ENCODE measurements around the gene USP17L17.
"Not testable (repeated sequence)": the region's sequence is repeated elsewhere in the genome, so short reads cannot be mapped to it uniquely, and the experiment has no call there.

USP17L17 gene, protein sequence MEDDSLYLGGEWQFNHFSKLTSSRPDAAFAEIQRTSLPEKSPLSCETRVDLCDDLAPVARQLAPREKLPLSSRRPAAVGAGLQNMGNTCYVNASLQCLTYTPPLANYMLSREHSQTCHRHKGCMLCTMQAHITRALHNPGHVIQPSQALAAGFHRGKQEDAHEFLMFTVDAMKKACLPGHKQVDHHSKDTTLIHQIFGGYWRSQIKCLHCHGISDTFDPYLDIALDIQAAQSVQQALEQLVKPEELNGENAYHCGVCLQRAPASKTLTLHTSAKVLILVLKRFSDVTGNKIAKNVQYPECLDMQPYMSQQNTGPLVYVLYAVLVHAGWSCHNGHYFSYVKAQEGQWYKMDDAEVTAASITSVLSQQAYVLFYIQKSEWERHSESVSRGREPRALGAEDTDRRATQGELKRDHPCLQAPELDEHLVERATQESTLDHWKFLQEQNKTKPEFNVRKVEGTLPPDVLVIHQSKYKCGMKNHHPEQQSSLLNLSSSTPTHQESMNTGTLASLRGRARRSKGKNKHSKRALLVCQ

DNA sequence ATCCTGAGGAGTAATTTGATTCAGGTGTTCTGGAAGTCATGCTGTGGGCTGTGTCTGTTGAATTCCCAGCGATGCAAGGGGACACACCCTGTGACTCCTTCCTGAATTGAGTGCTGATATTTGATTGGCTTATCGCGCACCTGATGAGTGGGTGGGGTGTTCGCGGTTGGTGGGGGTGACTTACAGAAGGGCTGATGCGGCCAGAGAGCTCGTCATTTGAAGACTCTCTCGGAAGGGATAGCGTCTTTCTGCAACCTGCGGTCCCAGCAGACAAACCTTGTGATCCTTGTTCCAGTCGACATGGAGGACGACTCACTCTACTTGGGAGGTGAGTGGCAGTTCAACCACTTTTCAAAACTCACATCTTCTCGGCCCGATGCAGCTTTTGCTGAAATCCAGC is at the start of gene USP17L17:
Gene USP17L17, plus strand, starts transcription at position 301 of the 400 bp plus-strand sequence. Its CDS starts 0 bp downstream, at position 301.
- H3K27ac ChIP-seq = not testable (repeated sequence)

DNA sequence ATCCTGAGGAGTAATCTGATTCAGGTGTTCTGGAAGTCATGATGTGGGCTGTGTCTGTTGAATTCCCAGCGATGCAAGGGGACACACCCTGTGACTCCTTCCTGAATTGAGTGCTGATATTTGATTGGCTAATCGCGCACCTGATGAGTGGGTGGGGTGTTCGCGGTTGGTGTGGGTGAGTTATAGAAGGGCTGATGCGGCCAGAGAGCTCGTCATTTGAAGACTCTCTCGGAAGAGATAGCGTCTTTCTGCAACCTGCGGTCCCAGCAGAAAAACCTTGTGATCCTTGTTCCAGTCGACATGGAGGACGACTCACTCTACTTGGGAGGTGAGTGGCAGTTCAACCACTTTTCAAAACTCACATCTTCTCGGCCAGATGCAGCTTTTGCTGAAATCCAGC is 33.3 kb upstream of the USP17L17 start, which contains the start of gene USP17L10:
Gene USP17L10, plus strand, starts transcription at position 301 of the 400 bp plus-strand sequence. Its CDS starts 0 bp downstream, at position 301.
- not testable (repeated sequence) for H3K27ac ChIP-seq

DNA sequence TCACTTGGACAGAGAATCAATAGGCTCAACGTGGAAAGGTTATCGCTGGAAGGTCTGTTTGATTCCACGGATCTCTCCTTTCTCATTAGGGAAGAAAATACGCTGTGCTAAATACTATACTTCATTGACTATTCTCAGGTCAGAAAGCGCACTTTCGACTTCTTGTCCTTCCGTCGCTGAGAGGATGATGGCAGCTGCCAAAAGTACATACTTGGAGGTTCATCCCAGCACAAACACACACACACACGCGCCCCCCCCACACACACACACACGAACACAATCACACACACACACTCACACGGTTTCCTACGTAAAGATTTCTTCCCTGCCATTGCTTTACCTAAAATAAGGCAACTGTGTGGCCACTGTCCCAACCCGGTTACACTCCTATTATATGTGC is 29.0 kb upstream of the USP17L17 start:
- H3K27ac ChIP-seq = not testable (repeated sequence)

DNA sequence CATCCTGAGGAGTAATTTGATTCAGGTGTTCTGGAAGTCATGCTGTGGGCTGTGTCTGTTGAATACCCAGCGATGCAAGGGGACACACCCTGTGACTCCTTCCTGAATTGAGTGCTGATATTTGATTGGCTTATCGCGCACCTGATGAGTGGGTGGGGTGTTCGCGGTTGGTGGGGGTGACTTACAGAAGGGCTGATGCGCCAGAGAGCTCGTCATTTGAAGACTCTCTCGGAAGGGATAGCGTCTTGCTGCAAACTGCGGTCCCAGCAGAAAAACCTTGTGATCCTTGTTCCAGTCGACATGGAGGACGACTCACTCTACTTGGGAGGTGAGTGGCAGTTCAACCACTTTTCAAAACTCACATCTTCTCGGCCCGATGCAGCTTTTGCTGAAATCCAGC is 28.6 kb upstream of the USP17L17 start, which contains the start of gene USP17L11:
Gene USP17L11, plus strand, starts transcription at position 301 of the 400 bp plus-strand sequence. Its CDS starts 0 bp downstream, at position 301.
- not testable (repeated sequence) for H3K27ac ChIP-seq

DNA sequence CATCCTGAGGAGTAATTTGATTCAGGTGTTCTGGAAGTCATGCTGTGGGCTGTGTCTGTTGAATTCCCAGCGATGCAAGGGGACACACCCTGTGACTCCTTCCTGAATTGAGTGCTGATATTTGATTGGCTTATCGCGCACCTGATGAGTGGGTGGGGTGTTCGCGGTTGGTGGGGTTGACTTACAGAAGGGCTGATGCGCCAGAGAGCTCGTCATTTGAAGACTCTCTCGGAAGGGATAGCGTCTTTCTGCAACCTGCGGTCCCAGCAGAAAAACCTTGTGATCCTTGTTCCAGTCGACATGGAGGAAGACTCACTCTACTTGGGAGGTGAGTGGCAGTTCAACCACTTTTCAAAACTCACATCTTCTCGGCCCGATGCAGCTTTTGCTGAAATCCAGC is 23.8 kb upstream of the USP17L17 start, which contains the start of gene USP17L12:
Gene USP17L12, plus strand, starts transcription at position 301 of the 400 bp plus-strand sequence. Its CDS starts 0 bp downstream, at position 301.
- not testable (repeated sequence) for H3K27ac ChIP-seq

DNA sequence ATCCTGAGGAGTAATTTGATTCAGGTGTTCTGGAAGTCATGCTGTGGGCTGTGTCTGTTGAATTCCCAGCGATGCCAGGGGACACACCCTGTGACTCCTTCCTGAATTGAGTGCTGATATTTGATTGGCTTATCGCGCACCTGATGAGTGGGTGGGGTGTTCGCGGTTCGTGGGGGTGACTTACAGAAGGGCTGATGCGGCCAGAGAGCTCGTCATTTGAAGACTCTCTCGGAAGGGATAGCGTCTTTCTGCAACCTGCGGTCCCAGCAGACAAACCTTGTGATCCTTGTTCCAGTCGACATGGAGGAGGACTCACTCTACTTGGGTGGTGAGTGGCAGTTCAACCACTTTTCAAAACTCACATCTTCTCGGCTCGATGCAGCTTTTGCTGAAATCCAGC is 19.1 kb upstream of the USP17L17 start, which contains the start of gene USP17L13:
Gene USP17L13, plus strand, starts transcription at position 301 of the 400 bp plus-strand sequence. Its CDS starts 0 bp downstream, at position 301.
- H3K27ac ChIP-seq = not testable (repeated sequence)

DNA sequence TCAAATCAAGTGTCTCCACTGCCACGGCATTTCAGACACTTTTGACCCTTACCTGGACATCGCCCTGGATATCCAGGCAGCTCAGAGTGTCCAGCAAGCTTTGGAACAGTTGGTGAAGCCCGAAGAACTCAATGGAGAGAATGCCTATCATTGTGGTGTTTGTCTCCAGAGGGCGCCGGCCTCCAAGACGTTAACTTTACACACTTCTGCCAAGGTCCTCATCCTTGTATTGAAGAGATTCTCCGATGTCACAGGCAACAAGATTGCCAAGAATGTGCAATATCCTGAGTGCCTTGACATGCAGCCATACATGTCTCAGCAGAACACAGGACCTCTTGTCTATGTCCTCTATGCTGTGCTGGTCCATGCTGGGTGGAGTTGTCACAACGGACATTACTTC is 13.4 kb upstream of the USP17L17 start:
- H3K27ac ChIP-seq = not testable (repeated sequence)

DNA sequence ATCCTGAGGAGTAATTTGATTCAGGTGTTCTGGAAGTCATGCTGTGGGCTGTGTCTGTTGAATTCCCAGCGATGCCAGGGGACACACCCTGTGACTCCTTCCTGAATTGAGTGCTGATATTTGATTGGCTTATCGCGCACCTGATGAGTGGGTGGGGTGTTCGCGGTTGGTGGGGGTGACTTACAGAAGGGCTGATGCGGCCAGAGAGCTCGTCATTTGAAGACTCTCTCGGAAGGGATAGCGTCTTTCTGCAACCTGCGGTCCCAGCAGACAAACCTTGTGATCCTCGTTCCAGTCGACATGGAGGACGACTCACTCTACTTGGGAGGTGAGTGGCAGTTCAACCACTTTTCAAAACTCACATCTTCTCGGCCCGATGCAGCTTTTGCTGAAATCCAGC is 9.6 kb upstream of the USP17L17 start, which contains the start of gene USP17L15:
Gene USP17L15, plus strand, starts transcription at position 301 of the 400 bp plus-strand sequence. Its CDS starts 0 bp downstream, at position 301.
- H3K27ac ChIP-seq = not testable (repeated sequence)

DNA sequence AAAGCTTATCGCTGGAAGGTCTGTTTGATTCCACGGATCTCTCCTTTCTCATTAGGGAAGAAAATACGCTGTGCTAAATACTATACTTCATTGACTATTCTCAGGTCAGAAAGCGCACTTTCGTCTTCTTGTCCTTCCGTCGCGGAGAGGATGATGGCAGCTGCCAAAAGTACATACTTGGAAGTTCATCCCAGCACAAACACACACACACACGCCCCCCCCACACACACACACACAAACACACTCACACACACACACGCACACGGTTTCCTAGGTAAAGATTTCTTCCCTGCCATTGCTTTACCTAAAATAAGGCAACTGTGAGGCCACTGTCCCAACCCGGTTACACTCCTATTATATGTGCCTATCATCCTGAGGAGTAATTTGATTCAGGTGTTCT is 5.2 kb upstream of the USP17L17 start:
- not testable (repeated sequence) for H3K27ac ChIP-seq

DNA sequence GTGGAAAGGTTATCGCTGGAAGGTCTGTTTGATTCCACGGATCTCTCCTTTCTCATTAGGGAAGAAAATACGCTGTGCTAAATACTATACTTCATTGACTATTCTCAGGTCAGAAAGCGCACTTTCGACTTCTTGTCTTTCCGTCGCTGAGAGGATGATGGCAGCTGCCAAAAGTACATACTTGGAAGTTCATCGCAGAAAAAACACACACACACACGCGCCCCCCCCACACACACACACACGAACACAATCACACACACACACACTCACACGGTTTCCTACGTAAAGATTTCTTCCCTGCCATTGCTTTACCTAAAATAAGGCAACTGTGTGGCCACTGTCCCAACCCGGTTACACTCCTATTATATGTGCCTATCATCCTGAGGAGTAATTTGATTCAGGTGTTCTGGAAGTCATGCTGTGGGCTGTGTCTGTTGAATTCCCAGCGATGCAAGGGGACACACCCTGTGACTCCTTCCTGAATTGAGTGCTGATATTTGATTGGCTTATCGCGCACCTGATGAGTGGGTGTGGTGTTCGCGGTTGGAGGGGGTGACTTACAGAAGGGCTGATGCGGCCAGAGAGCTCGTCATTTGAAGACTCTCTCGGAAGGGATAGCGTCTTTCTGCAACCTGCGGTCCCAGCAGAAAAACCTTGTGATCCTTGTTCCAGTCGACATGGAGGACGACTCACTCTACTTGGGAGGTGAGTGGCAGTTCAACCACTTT is 4.4 kb downstream of the USP17L17 start, which contains the start of gene USP17L18:
Gene USP17L18, plus strand, starts transcription at position 678 of the 728 bp plus-strand sequence. Its CDS starts 0 bp downstream, at position 678.
- not testable (repeated sequence) for H3K27ac ChIP-seq

DNA sequence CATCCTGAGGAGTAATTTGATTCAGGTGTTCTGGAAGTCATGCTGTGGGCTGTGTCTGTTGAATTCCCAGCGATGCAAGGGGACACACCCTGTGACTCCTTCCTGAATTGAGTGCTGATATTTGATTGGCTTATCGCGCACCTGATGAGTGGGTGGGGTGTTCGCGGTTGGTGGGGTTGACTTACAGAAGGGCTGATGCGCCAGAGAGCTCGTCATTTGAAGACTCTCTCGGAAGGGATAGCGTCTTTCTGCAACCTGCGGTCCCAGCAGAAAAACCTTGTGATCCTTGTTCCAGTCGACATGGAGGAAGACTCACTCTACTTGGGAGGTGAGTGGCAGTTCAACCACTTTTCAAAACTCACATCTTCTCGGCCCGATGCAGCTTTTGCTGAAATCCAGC is 9.4 kb downstream of the USP17L17 start, which contains the start of gene USP17L19:
Gene USP17L19, plus strand, starts transcription at position 301 of the 400 bp plus-strand sequence. Its CDS starts 0 bp downstream, at position 301.
- H3K27ac ChIP-seq = not testable (repeated sequence)

DNA sequence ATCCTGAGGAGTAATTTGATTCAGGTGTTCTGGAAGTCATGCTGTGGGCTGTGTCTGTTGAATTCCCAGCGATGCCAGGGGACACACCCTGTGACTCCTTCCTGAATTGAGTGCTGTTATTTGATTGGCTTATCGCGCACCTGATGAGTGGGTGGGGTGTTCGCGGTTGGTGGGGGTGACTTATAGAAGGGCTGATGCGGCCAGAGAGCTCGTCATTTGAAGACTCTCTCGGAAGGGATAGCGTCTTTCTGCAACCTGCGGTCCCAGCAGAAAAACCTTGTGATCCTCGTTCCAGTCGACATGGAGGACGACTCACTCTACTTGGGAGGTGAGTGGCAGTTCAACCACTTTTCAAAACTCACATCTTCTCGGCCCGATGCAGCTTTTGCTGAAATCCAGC is 14.1 kb downstream of the USP17L17 start, which contains the start of gene USP17L20:
Gene USP17L20, plus strand, starts transcription at position 301 of the 400 bp plus-strand sequence. Its CDS starts 0 bp downstream, at position 301.
- not testable (repeated sequence) for H3K27ac ChIP-seq

DNA sequence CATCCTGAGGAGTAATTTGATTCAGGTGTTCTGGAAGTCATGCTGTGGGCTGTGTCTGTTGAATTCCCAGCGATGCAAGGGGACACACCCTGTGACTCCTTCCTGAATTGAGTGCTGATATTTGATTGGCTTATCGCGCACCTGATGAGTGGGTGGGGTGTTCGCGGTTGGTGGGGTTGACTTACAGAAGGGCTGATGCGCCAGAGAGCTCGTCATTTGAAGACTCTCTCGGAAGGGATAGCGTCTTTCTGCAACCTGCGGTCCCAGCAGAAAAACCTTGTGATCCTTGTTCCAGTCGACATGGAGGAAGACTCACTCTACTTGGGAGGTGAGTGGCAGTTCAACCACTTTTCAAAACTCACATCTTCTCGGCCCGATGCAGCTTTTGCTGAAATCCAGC is 18.9 kb downstream of the USP17L17 start, which contains the start of gene USP17L21:
Gene USP17L21, plus strand, starts transcription at position 301 of the 400 bp plus-strand sequence. Its CDS starts 0 bp downstream, at position 301.
- not testable (repeated sequence) for H3K27ac ChIP-seq

DNA sequence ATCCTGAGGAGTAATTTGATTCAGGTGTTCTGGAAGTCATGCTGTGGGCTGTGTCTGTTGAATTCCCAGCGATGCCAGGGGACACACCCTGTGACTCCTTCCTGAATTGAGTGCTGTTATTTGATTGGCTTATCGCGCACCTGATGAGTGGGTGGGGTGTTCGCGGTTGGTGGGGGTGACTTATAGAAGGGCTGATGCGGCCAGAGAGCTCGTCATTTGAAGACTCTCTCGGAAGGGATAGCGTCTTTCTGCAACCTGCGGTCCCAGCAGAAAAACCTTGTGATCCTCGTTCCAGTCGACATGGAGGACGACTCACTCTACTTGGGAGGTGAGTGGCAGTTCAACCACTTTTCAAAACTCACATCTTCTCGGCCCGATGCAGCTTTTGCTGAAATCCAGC is 23.6 kb downstream of the USP17L17 start, which contains the start of gene USP17L22:
Gene USP17L22, plus strand, starts transcription at position 301 of the 400 bp plus-strand sequence. Its CDS starts 0 bp downstream, at position 301.
- not testable (repeated sequence) for H3K27ac ChIP-seq

DNA sequence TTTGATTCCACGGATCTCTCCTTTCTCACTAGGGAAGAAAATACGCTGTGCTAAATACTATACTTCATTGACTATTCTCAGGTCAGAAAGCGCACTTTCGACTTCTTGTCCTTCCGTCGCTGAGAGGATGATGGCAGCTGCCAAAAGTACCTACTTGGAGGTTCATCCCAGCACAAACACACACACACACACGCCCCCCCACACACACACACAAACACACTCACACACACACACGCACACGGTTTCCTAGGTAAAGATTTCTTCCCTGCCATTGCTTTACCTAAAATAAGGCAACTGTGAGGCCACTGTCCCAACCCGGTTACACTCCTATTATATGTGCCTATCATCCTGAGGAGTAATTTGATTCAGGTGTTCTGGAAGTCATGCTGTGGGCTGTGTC is 28.0 kb downstream of the USP17L17 start:
- H3K27ac ChIP-seq = not testable (repeated sequence)
